GM21619 (cell line): ENCODE results near the gene VWA1.
"Not testable (repeated sequence)": the region's sequence is repeated elsewhere in the genome, so short reads cannot be mapped to it uniquely, and the experiment has no call there.

Experiments
- ATAC-seq: cut with Tn5 transposase; IDR thresholded peaks from one replicate; pipeline ENCODE4 v1.9.1; 2021; ENCODE audit not compliant: unreplicated experiment

VWA1 gene

GRCh38 chr1:1482856-1483255 is 47.4 kb downstream of the VWA1 start:
- no peak for ATAC-seq

GRCh38 chr1:1483714-1484113 is 48.2 kb downstream of the VWA1 start:
- no peak for ATAC-seq

- ATAC-seq = not testable (repeated sequence)
Observed at GRCh38 chr1:1484976-1485750, 49.7 kb downstream of the VWA1 start.

GRCh38 chr1:1485755-1486317 is 50.3 kb downstream of the VWA1 start:
- ATAC-seq = not testable (repeated sequence)

GRCh38 chr1:1487701-1488100 is 52.2 kb downstream of the VWA1 start:
- no peak for ATAC-seq

- no peak for ATAC-seq
Observed at GRCh38 chr1:1489231-1489630, 53.7 kb downstream of the VWA1 start.

GRCh38 chr1:1489861-1490260 is 54.4 kb downstream of the VWA1 start:
- no peak for ATAC-seq

- no peak for ATAC-seq
Observed at GRCh38 chr1:1490633-1491230, 55.2 kb downstream of the VWA1 start.

DNA sequence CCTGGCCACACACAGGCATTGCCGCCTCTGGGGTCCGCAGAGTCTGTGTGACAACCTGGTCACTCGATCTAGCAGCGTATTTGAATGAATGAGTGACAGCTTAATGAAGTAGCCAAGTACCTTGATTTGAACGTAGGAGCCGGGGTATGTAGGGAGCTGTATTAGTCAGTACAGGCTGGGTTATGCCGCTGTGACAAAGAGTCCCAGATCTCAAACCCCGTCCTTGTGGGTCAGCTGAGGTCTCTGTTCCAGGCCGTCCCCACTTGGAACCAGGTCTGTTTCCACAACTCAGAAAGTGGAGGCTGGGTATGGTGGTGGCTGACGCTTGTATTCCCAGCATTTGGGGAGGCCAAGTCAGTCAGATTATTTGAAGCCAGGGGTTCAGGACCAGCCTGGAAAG is 56.1 kb downstream of the VWA1 start:
- no peak for ATAC-seq
